D721Med (cell line): ENCODE results near the gene ERAP2.

Experiments used
- DNase-seq: peaks from one replicate; pipeline ENCODE4 v3.0.0; 2011; ENCODE audit warnings: low spot score; ENCODE audit not compliant: insufficient read length
- FAIRE-seq: peaks from 2 replicates; lab custom pipeline; 2011; peaks lifted over from hg19 to GRCh38; lab: Jason Lieb, UNC
- TF ChIP-seq, protein P1 (sequence below): IDR thresholded peaks from 2 replicates; pipeline ENCODE4 v1.5.1; 2012; ENCODE audit warnings: mild to moderate bottlenecking, control low read depth; ENCODE audit not compliant: insufficient read depth; ENCODE audit errors: missing control alignments

The ERAP2 gene

DNA sequence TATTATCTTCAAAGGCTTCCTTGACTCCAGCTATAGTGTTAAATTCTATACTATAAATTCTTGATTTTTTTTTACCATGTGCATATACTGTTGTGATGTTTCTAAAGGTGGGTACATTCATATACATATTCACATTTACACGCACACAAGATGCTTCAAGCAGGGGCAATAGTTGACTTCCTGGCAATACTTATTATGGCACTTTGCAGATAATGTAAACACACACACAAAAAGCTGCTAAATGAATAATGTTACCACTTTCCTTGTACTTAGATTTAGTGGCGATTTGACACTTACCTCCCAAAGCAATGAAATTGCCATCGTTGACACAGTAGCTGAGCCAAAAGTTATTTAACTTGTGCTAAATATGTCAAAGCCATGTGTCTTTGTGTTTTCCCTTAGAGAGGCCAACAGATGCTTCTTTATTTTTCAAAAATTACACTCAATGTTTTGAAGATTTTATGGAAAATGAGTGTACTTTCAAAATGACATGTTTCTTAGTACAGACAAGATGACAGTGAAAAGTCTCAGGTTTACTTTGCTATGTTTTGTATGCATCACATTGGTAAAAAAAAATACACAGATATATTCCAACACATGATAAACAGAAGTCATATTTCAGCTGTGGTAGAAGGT, 12.2 kb upstream of the ERAP2 start:
- FAIRE-seq, result no peak

DNA sequence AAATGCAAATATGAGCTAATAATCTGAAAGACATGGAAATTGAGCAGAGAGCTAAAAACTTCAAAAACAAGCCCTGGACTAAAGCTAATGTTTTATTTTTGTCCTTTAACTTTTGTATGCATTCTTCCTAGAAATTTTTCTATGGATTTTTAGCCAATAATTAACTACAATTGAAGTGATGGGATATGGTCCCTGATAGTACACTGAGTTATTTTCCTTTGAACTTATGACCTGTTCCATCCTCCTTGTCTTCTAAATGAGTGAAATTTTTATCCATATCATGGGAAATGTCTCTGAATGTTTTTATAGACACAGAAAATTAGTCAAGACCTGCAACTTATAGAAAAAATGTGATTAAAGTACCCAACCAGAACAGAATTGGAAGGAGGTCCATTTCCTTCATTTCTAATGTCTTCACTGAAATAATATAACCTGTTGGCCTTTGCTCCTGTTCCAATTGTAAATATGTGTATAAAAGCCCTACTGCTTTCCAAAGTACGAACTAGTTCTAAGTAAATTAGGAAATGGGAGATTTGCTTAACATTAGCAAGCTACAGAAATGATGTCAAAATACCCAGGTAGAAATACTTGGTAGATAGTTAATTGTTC, 11.3 kb upstream of the ERAP2 start:
- TF ChIP-seq, protein P1, sequence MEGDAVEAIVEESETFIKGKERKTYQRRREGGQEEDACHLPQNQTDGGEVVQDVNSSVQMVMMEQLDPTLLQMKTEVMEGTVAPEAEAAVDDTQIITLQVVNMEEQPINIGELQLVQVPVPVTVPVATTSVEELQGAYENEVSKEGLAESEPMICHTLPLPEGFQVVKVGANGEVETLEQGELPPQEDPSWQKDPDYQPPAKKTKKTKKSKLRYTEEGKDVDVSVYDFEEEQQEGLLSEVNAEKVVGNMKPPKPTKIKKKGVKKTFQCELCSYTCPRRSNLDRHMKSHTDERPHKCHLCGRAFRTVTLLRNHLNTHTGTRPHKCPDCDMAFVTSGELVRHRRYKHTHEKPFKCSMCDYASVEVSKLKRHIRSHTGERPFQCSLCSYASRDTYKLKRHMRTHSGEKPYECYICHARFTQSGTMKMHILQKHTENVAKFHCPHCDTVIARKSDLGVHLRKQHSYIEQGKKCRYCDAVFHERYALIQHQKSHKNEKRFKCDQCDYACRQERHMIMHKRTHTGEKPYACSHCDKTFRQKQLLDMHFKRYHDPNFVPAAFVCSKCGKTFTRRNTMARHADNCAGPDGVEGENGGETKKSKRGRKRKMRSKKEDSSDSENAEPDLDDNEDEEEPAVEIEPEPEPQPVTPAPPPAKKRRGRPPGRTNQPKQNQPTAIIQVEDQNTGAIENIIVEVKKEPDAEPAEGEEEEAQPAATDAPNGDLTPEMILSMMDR, result no peak
- DNase-seq (no peak), FAIRE-seq (no peak)

More for the DNA sequence above, 12.2 kb upstream of the ERAP2 start:
- TF ChIP-seq, protein P1, result no peak
- DNase-seq, result no peak

DNA sequence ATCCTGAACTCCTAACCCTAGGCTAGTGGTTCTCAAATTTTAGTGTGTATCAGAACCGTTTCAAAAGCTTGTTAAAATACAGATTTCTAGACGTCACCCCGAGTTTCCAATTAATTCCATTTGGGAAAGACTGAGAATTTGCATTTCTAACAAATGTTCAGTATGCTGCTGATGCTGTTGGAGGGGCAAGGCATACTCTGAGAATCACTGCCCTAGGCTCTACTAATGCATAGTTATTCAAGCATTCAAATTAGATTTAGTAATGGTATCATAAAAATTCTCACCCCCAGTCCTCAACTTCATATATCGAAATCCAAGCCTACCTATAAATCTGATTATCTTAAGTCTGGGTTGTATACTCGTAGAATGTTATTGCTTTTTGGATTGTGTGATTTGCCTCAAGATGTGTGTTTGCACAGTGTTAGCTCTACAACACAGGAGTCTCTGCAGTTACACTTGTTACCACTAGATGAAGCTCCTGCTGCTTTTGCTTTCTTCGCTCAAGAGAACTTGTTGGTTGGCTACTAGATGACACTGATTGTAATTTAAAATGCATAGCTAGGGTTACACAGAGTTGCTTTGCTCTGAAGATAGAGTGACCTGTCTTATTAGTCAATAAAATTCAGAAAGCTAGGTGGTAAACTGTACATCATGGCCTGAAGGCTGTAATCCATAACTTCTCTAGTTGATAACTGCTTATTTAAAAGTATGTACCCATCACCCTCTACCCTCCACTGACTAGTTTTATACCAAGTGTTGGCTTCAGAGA, 7.5 kb upstream of the ERAP2 start:
- no peak for DNase-seq
- FAIRE-seq, result no peak
- TF ChIP-seq, protein P1, result peak; percentile 86

DNA sequence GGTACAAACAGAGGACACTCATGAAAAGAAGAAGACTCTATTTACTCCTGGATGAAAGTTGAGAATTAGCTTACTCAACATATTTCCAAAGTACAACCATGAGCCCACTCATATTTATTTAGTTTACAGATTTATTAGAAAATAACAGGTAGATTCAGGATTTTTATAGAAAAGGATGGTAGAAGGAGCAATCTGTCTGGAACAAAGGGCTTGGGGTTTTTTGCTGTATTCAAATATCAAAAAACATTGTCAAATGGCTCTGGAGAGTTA, 7.0 kb upstream of the ERAP2 start:
- DNase-seq (no peak), FAIRE-seq (no peak)
- TF ChIP-seq, protein P1, result no peak

DNA sequence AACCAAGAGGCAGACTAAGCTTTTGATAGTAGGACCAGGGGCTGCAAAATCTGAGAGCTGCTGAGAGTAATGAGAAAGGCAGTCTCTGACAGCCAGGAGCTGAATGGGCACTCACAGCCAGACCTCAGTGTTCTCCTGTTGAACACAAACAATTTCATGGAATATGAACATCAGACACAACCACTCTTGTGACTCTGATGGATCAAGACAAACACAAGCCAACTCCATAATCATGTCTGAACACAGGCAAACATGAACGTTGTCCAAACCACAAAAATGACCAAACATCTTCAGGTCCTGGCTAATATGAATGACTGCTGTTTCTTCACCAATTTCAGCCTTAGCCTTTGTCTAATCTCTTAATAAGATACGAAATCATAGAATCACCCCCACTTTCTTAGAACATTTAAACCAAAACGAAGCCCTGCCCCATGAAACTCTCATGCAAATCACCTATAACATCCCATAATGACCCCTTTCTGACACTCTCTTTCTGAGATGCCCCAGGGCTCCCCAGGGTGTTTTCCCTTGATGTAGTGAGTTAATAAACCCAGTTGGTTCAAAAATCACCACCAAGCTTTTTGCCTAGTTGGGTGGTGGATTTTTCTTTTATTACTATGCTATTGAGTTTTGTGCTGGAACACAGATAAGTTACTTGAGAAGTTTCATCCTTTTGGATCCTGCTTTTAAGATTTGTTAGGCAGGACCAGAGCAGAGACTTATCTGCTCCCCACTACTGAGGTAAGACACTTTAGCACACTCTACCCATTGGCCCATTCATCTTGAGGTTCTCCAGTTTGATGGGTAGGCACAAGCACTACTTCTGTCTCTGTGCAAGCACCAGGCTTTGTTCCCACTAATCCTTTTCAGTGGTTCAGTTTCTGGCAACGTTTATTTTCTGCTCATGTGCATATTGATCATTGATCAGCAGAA, 5.9 kb upstream of the ERAP2 start:
- TF ChIP-seq, protein P1, result no peak
- no peak for DNase-seq
- no peak for FAIRE-seq

DNA sequence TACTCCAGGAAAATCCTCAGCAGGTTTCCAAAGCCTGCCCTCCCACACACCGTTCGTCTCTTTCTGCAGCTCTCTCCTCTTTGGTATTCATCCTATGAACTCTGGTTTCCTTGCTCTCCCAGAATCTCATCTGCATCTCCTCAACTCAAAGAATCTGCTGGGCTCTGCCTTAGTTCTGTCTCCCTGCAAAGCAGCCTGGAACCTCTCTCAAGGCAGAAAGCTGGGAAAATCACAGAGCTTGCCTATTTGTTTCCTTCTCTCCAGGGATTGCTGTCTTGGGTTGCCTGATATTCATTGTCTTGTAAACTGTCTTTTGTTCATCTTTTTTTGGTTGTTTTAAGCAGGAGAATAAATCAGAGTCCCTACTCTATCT, 5.3 kb upstream of the ERAP2 start:
- FAIRE-seq (no peak), DNase-seq (no peak)
- TF ChIP-seq, protein P1, result no peak
